Measurements from ENCODE around the gene KRTAP1-1.

DNA sequence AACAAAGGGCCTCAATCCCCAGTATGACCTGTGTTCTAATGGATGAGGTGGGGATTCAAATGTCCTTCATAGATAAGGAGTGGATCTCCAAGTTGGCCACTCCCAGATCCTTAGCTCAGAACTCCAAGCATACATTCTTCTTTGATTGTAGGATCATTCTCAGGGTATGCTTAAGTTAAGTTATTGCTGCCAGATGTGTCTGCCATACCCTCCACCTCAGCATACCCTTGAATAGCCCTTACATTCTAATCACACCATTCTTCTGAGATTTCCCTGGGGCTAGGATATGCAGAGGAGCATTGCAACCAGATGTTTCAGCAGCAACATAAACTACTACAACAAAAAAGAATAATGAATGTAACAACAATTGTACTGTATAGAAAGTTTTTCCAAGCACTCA, 26.0 kb upstream of the KRTAP1-1 start:
- TF ChIP-seq, protein P1, sequence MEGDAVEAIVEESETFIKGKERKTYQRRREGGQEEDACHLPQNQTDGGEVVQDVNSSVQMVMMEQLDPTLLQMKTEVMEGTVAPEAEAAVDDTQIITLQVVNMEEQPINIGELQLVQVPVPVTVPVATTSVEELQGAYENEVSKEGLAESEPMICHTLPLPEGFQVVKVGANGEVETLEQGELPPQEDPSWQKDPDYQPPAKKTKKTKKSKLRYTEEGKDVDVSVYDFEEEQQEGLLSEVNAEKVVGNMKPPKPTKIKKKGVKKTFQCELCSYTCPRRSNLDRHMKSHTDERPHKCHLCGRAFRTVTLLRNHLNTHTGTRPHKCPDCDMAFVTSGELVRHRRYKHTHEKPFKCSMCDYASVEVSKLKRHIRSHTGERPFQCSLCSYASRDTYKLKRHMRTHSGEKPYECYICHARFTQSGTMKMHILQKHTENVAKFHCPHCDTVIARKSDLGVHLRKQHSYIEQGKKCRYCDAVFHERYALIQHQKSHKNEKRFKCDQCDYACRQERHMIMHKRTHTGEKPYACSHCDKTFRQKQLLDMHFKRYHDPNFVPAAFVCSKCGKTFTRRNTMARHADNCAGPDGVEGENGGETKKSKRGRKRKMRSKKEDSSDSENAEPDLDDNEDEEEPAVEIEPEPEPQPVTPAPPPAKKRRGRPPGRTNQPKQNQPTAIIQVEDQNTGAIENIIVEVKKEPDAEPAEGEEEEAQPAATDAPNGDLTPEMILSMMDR (IDR thresholded peaks at IDR 0.05; ENCODE audit: poor library complexity, severe bottlenecking), result no peak
- no peak for TF ChIP-seq EZH2 (IDR thresholded peaks at IDR 0.05; ENCODE audit: borderline replicate concordance, insufficient read depth, low read length, poor library complexity, severe bottlenecking)
- TF ChIP-seq POLR2AphosphoS5 (IDR thresholded peaks at IDR 0.05), result no peak
- no peak for TF ChIP-seq RAD21 (conservative IDR thresholded peaks at IDR 0.05)
- no peak for TF ChIP-seq MXI1 (conservative IDR thresholded peaks at IDR 0.05; ENCODE audit: poor library complexity, severe bottlenecking)
- no peak for TF ChIP-seq EP300 (conservative IDR thresholded peaks at IDR 0.05; ENCODE audit: poor library complexity, severe bottlenecking)
- TF ChIP-seq, protein P2, sequence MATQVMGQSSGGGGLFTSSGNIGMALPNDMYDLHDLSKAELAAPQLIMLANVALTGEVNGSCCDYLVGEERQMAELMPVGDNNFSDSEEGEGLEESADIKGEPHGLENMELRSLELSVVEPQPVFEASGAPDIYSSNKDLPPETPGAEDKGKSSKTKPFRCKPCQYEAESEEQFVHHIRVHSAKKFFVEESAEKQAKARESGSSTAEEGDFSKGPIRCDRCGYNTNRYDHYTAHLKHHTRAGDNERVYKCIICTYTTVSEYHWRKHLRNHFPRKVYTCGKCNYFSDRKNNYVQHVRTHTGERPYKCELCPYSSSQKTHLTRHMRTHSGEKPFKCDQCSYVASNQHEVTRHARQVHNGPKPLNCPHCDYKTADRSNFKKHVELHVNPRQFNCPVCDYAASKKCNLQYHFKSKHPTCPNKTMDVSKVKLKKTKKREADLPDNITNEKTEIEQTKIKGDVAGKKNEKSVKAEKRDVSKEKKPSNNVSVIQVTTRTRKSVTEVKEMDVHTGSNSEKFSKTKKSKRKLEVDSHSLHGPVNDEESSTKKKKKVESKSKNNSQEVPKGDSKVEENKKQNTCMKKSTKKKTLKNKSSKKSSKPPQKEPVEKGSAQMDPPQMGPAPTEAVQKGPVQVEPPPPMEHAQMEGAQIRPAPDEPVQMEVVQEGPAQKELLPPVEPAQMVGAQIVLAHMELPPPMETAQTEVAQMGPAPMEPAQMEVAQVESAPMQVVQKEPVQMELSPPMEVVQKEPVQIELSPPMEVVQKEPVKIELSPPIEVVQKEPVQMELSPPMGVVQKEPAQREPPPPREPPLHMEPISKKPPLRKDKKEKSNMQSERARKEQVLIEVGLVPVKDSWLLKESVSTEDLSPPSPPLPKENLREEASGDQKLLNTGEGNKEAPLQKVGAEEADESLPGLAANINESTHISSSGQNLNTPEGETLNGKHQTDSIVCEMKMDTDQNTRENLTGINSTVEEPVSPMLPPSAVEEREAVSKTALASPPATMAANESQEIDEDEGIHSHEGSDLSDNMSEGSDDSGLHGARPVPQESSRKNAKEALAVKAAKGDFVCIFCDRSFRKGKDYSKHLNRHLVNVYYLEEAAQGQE (IDR thresholded peaks at IDR 0.05; ENCODE audit: borderline replicate concordance), result no peak
- TF ChIP-seq TAF1 (IDR thresholded peaks at IDR 0.05; ENCODE audit: low read depth), result no peak
- TF ChIP-seq SMC3 (conservative IDR thresholded peaks at IDR 0.05; ENCODE audit: poor library complexity), result no peak
